HG02678 (cell line): Measurements from ENCODE around the gene GPNMB.
A peak's percentile ranks its signal among the peaks of the same experiment; 100 is the strongest.
"Not testable (repeated sequence)": the region's sequence is repeated elsewhere in the genome, so short reads cannot be mapped to it uniquely, and the experiment has no call there.

Experiments
- ATAC-seq: cut with Tn5 transposase; IDR thresholded peaks from one replicate; pipeline ENCODE4 v1.9.1; 2021; ENCODE audit warnings: mild to moderate bottlenecking, moderate library complexity; ENCODE audit not compliant: unreplicated experiment

GPNMB gene

GRCh38 chr7:23298141-23298881 lies 51.7 kb downstream of the GPNMB start:
- no peak for ATAC-seq

- peak; percentile 100 for ATAC-seq
Observed at GRCh38 chr7:23298885-23299769, 52.6 kb downstream of the GPNMB start, which contains the start of gene MALSU1. Gene MALSU1, plus strand, starts transcription at chr7:23299339. Its CDS starts 14 bp downstream, at chr7:23299353.

GRCh38 chr7:23299770-23300300 lies 53.3 kb downstream of the GPNMB start:
- no peak for ATAC-seq

- ATAC-seq: no peak
Observed at GRCh38 chr7:23306936-23307521, 60.5 kb downstream of the GPNMB start.

GRCh38 chr7:23308754-23309153 lies 62.2 kb downstream of the GPNMB start:
- no peak for ATAC-seq

GRCh38 chr7:23312141-23312540 lies 65.6 kb downstream of the GPNMB start:
- ATAC-seq: not testable (repeated sequence)

GRCh38 chr7:23315366-23315765 lies 68.8 kb downstream of the GPNMB start:
- no peak for ATAC-seq
